Lower leg skin (tissue), 4 donors: ENCODE data around the gene KCNH8. TPM values are rescaled to one million over a fixed set of nuclear protein-coding genes. Genes with fewer than 3 reads are reported as not detected.

ENCODE experiments used
- DNase-seq, 2 donors: peaks; one replicate each; pipeline ENCODE4 v3.0.0-alpha.2; 2019; ENCODE audit warnings: low spot score in 2 of 2
- H3K4me3 ChIP-seq: fragments of 200-600 bp; sonication (generic); 2 replicates; pipeline ENCODE4 v1.5.1; 2017; ENCODE audit warnings: mild to moderate bottlenecking, low read depth; ENCODE audit not compliant: poor library complexity, severe bottlenecking
- POLR2A ChIP-seq, 2 donors: fragments of 450-650 bp; IDR thresholded peaks; one replicate each; pipeline ENCODE4 v1.6.1; 2016 to 2017; ENCODE audit warnings: antibody characterized with exemption in 2 of 2, mild to moderate bottlenecking in 1 of 2, moderate library complexity in 1 of 2
- WGBS, 2 donors: methylation state at CpG; one replicate each; pipeline ENCODE4 v1.1.5; 2018; 5-methylcytosine and 5-hydroxymethylcytosine counted together
- intact Hi-C: fragments of 100-400 bp; cut with DNase I; formaldehyde crosslinking; loops from one replicate; pipeline ENCODE4 v1.15.0; 2023; ENCODE audit warnings: low total_unique reads
- total RNA-seq, 4 donors: library from RNA; depleted of rRNA; stranded (reverse); fragments of >200 nt; gene quantifications; one replicate each; pipeline ENCODE4 v1.1.0, GENCODE V29; 2016
- TF ChIP-seq, protein P1 (sequence below), 3 donors: fragments of 450-650 bp; IDR thresholded peaks; one replicate each; pipeline ENCODE4 v1.5.1; 2016; ENCODE audit warnings: antibody characterized with exemption in 3 of 3, mild to moderate bottlenecking in 3 of 3, moderate library complexity in 2 of 3

The KCNH8 gene
- total RNA-seq, 4 donors from 2014 or later = 0.34 to 1.2 (median 0.61) TPM

DNA sequence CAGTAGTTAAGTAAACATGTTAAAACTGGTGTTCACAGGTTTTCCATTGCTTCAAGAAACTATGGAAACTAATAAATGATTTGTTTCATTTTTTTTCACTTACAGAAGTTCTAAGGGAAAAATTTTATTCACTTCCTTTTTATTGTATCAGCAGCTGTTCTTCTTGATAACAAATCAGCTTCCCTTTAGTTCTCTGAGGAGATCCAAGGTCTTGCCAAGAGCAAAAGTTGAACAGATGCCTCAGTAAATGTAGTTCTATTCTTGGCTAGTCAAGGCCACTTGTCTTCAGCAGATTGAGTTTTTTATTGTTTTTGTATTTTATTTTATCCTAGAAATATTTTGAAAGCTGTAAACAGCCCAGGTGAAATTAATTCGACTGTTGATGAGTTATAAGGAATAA is 41.8 kb downstream of the KCNH8 start:
- no peak overlapping the region for H3K4me3 ChIP-seq
- DNase-seq = no peak
- no peak for TF ChIP-seq POLR2A (IDR thresholded peaks at IDR 0.05)
- TF ChIP-seq, protein P1, sequence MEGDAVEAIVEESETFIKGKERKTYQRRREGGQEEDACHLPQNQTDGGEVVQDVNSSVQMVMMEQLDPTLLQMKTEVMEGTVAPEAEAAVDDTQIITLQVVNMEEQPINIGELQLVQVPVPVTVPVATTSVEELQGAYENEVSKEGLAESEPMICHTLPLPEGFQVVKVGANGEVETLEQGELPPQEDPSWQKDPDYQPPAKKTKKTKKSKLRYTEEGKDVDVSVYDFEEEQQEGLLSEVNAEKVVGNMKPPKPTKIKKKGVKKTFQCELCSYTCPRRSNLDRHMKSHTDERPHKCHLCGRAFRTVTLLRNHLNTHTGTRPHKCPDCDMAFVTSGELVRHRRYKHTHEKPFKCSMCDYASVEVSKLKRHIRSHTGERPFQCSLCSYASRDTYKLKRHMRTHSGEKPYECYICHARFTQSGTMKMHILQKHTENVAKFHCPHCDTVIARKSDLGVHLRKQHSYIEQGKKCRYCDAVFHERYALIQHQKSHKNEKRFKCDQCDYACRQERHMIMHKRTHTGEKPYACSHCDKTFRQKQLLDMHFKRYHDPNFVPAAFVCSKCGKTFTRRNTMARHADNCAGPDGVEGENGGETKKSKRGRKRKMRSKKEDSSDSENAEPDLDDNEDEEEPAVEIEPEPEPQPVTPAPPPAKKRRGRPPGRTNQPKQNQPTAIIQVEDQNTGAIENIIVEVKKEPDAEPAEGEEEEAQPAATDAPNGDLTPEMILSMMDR (IDR thresholded peaks at IDR 0.05) = no peak
- intact Hi-C loops = no loop called here
- WGBS, 2 donors = 51 to 64% methylated on average over 1 of the region's 1 CpG

DNA sequence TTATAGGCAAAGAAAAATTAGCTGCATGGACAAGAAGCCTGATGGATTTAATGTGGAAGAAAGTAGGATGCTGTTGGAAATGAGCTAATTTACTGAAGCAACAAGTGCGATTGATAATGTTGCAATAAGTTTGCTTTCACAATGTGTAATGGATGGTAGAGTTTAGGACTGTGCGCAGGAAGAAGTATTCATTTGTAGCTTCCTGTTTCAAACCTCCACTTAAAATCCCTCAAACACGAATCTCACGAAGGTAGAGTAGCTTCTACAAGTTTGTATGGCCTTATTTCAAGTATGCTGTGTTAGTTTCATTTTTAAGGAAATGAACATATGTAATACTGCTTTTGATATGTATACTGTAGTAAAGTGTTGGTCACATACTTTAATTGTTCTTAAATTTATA is 42.3 kb downstream of the KCNH8 start:
- intact Hi-C loops = no loop called here
- 72 to 78% methylated on average over 4 of the region's 4 CpGs for WGBS, 2 donors
- no peak for TF ChIP-seq POLR2A (IDR thresholded peaks at IDR 0.05)
- TF ChIP-seq, protein P1 (IDR thresholded peaks at IDR 0.05) = no peak
- DNase-seq = no peak
- H3K4me3 ChIP-seq = no peak overlapping the region

DNA sequence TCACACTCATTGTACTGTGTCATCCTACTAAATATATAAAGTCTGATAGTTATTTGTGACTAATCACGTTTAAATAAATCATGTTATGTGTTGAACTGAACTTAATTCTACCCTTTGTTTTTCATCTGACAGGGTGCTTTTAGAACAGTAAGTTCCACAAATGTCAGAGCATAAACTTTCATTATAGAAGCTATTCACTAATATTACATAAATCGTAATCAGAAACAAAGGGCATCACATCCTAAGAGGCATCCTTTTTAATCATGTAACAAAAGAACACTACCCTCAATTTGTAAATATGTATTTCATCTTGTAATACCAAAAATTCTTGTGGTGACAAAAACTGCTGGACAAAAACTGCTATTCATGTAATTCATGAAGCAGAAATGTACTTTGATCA is 50.8 kb downstream of the KCNH8 start:
- no peak for TF ChIP-seq POLR2A (IDR thresholded peaks at IDR 0.05)
- TF ChIP-seq, protein P1 (IDR thresholded peaks at IDR 0.05) = no peak
- H3K4me3 ChIP-seq = no peak overlapping the region
- DNase-seq = no peak
- intact Hi-C loops = loop anchor here (2.0 kb wide), 1 partner anchor 144 kb away; no protein-coding TSS in a partner anchor
- 77 to 79% methylated on average over 2 of the region's 2 CpGs for WGBS, 2 donors

DNA sequence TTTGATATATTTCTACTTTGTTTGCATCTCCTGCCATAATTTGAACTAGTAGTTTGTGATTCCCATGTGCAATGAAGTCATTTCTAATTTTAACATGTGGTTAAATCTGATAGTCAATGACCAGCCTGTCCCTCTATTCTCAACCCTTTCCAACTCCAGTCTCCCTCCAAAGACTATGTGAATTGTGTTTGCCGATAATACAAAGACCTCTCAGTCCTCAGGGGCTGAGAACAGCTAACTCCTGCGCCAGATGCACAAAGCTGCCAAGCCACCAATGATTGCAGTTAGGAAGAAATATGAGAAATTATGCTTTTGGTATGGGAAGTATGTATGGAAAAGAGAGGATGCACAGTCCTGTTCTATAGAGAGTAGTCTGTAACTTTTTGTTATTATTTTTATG is 54.0 kb downstream of the KCNH8 start:
- 61 to 66% methylated on average over 2 of the region's 2 CpGs for WGBS, 2 donors
- intact Hi-C loops = no loop called here
- DNase-seq = no peak
- TF ChIP-seq POLR2A (IDR thresholded peaks at IDR 0.05) = no peak
- TF ChIP-seq, protein P1 (IDR thresholded peaks at IDR 0.05) = no peak
- H3K4me3 ChIP-seq = no peak overlapping the region

DNA sequence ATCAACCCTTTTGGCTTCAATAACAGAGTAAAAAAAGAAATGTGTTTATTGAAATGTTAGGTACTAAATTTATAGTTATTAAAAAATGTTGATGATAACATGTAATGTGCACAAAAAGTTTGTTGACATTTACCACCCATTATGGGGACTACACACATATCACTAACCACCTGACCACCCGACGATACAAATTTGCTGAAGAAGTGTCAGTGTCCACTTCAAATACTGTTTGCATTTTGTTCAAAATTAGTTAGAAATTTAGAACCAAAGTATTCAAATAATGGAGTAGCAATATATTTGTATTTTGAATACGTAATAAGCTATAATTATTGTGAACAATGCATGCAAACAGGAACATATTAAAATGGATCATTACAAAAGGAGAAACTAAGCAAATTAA is 54.4 kb downstream of the KCNH8 start:
- no peak for DNase-seq
- WGBS, 2 donors = 85 to 89% methylated on average over 3 of the region's 3 CpGs
- H3K4me3 ChIP-seq = no peak overlapping the region
- no peak for TF ChIP-seq POLR2A (IDR thresholded peaks at IDR 0.05)
- TF ChIP-seq, protein P1 (IDR thresholded peaks at IDR 0.05) = no peak
- intact Hi-C loops = no loop called here

DNA sequence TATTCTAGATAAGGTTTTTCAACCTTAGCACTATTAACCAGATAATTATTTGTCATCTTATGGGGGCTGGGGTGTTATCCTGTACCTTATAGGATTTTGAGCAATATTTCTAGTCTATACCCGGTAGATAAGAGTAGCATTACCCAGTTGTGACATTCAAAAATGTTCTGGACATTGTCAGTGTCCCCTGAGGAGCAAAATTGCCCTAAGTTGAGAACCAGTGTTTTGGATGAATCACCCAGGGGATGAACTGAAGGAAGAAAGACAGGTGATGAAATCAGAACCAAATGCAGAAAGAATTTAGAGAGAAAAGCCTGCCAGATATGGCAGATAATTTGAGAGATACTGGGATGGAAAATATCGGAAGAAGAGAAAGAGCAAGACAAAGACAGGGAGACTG is 58.2 kb downstream of the KCNH8 start:
- no peak for DNase-seq
- TF ChIP-seq, protein P1 (IDR thresholded peaks at IDR 0.05) = no peak
- no peak for TF ChIP-seq POLR2A (IDR thresholded peaks at IDR 0.05)
- 76 to 88% methylated on average over 2 of the region's 2 CpGs for WGBS, 2 donors
- no peak overlapping the region for H3K4me3 ChIP-seq
- intact Hi-C loops = no loop called here
